Measurements from ENCODE around the gene FKBP1B. TPM values are rescaled to one million over a fixed set of nuclear protein-coding genes. Genes with fewer than 3 reads are reported as not detected.
A peak's percentile ranks its signal among the peaks of the same experiment; 100 is the strongest.

The FKBP1B gene
- total RNA-seq, 1 donor from 2014 or later, result 38.1 TPM

- Mint-ChIP-seq H3K36me3 (ENCODE audit: unreplicated experiment) (peaks cover 6% of the 10 kb centered on the region), H3K27me3 (ENCODE audit: unreplicated experiment) (peaks cover 12% of the 10 kb centered on the region), H3K9me3 (ENCODE audit: unreplicated experiment) (peaks cover 3% of the 10 kb centered on the region), H3K27ac (ENCODE audit: unreplicated experiment) (peak overlapping the region; percentile 12), H3K4me3 (ENCODE audit: unreplicated experiment) (no peak overlapping the region), H3K4me1 (ENCODE audit: low read depth, unreplicated experiment) (peaks cover 4% of the 10 kb centered on the region)
- TF ChIP-seq CTCF (IDR thresholded peaks at IDR 0.05; ENCODE audit: partially characterized antibody, unreplicated experiment), result no peak
- no peak for DNase-seq
Observed at GRCh38 chr2:24022975-24023575, 26.5 kb upstream of the FKBP1B start.

GRCh38 chr2:24024018-24024417 is 25.5 kb upstream of the FKBP1B start:
- Mint-ChIP-seq H3K9me3 (ENCODE audit: unreplicated experiment) (peaks cover 3% of the 10 kb centered on the region), H3K36me3 (ENCODE audit: unreplicated experiment) (peaks cover 6% of the 10 kb centered on the region), H3K4me1 (ENCODE audit: low read depth, unreplicated experiment) (peaks cover 4% of the 10 kb centered on the region), H3K27me3 (ENCODE audit: unreplicated experiment) (peaks cover 12% of the 10 kb centered on the region), H3K27ac (ENCODE audit: unreplicated experiment) (peak overlapping the region; percentile 11), H3K4me3 (ENCODE audit: unreplicated experiment) (no peak overlapping the region)
- no peak for DNase-seq
- TF ChIP-seq CTCF (IDR thresholded peaks at IDR 0.05; ENCODE audit: partially characterized antibody, unreplicated experiment), result no peak

- Mint-ChIP-seq H3K4me1 (ENCODE audit: low read depth, unreplicated experiment) (peaks cover 8% of the 10 kb centered on the region), H3K36me3 (ENCODE audit: unreplicated experiment) (peaks cover 6% of the 10 kb centered on the region), H3K9me3 (ENCODE audit: unreplicated experiment) (peaks cover 3% of the 10 kb centered on the region), H3K4me3 (ENCODE audit: unreplicated experiment) (no peak overlapping the region), H3K27ac (ENCODE audit: unreplicated experiment) (no peak overlapping the region), H3K27me3 (ENCODE audit: unreplicated experiment) (peaks cover 12% of the 10 kb centered on the region)
- TF ChIP-seq CTCF (IDR thresholded peaks at IDR 0.05; ENCODE audit: partially characterized antibody, unreplicated experiment), result no peak
- no peak for DNase-seq
Observed at GRCh38 chr2:24024996-24025663, 24.4 kb upstream of the FKBP1B start.

GRCh38 chr2:24026233-24026632 is 23.3 kb upstream of the FKBP1B start:
- H3K4me1 Mint-ChIP-seq (ENCODE audit: low read depth, unreplicated experiment), result peaks cover 8% of the 10 kb centered on the region

More at GRCh38 chr2:24026233-24026632, 23.3 kb upstream of the FKBP1B start:
- no peak for TF ChIP-seq CTCF (IDR thresholded peaks at IDR 0.05; ENCODE audit: partially characterized antibody, unreplicated experiment)
- H3K9me3 Mint-ChIP-seq (ENCODE audit: unreplicated experiment), result peaks cover 3% of the 10 kb centered on the region
- no peak overlapping the region for H3K27ac Mint-ChIP-seq (ENCODE audit: unreplicated experiment)
- peaks cover 12% of the 10 kb centered on the region for H3K27me3 Mint-ChIP-seq (ENCODE audit: unreplicated experiment)
- H3K36me3 Mint-ChIP-seq (ENCODE audit: unreplicated experiment), result peaks cover 6% of the 10 kb centered on the region
- no peak for DNase-seq
- no peak overlapping the region for H3K4me3 Mint-ChIP-seq (ENCODE audit: unreplicated experiment)
